KOPT-K1 (cell line): ENCODE results near the gene SESN1.

Experiments used
- H3K27ac ChIP-seq: fragments of 200-600 bp; sonication (generic); 2 replicates; pipeline ENCODE4 v1.5.1; 2016; ENCODE audit warnings: antibody characterized with exemption, mild to moderate bottlenecking, low read depth, low read length; ENCODE audit not compliant: poor library complexity, severe bottlenecking
- H3K36me3 ChIP-seq: fragments of 200-600 bp; sonication (generic); 2 replicates; pipeline ENCODE4 v1.5.1; 2017; ENCODE audit warnings: antibody characterized with exemption, mild to moderate bottlenecking, low read length, moderate library complexity; ENCODE audit not compliant: insufficient read depth
- H3K9me3 ChIP-seq: fragments of 200-600 bp; sonication (generic); 2 replicates; pipeline ENCODE4 v1.5.1; 2017; ENCODE audit warnings: antibody characterized with exemption, low read length, mild to moderate bottlenecking; ENCODE audit not compliant: insufficient read depth, poor library complexity, severe bottlenecking

Gene SESN1

GRCh38 chr6:109036574-109037294, 57.9 kb downstream of the SESN1 start:
- no peaks in the 10 kb centered on the region for H3K36me3 ChIP-seq
- H3K9me3 ChIP-seq, result no peaks in the 10 kb centered on the region
- H3K27ac ChIP-seq, result no peak overlapping the region

GRCh38 chr6:109034526-109034925, 60.1 kb downstream of the SESN1 start:
- Histone ChIP-seq H3K9me3 (no peaks in the 10 kb centered on the region), H3K27ac (no peak overlapping the region), H3K36me3 (no peaks in the 10 kb centered on the region)

- H3K27ac ChIP-seq, result no peak overlapping the region
- H3K36me3 ChIP-seq, result no peaks in the 10 kb centered on the region
- H3K9me3 ChIP-seq, result no peaks in the 10 kb centered on the region
These were observed 61.0 kb downstream of the SESN1 start for GRCh38 chr6:109033655-109034054.

GRCh38 chr6:109031416-109031815, 63.2 kb downstream of the SESN1 start:
- H3K27ac ChIP-seq, result no peak overlapping the region
- H3K9me3 ChIP-seq, result no peaks in the 10 kb centered on the region

GRCh38 chr6:109029313-109029712, 65.3 kb downstream of the SESN1 start:
- no peaks in the 10 kb centered on the region for H3K9me3 ChIP-seq
- H3K36me3 ChIP-seq, result no peaks in the 10 kb centered on the region

More at GRCh38 chr6:109031416-109031815, 63.2 kb downstream of the SESN1 start:
- no peaks in the 10 kb centered on the region for H3K36me3 ChIP-seq

GRCh38 chr6:109028439-109028838, 66.2 kb downstream of the SESN1 start:
- Histone ChIP-seq H3K36me3 (no peaks in the 10 kb centered on the region), H3K27ac (no peak overlapping the region), H3K9me3 (no peaks in the 10 kb centered on the region)

More at GRCh38 chr6:109029313-109029712, 65.3 kb downstream of the SESN1 start:
- no peak overlapping the region for H3K27ac ChIP-seq

- H3K36me3 ChIP-seq, result no peaks in the 10 kb centered on the region
- H3K27ac ChIP-seq, result no peak overlapping the region
These were observed 66.7 kb downstream of the SESN1 start for GRCh38 chr6:109027964-109028363.

GRCh38 chr6:109025639-109026038, 69.0 kb downstream of the SESN1 start:
- H3K36me3 ChIP-seq, result no peaks in the 10 kb centered on the region
- H3K9me3 ChIP-seq, result no peaks in the 10 kb centered on the region

More at GRCh38 chr6:109027964-109028363, 66.7 kb downstream of the SESN1 start:
- H3K9me3 ChIP-seq, result no peaks in the 10 kb centered on the region

GRCh38 chr6:109024784-109025183, 69.9 kb downstream of the SESN1 start:
- no peak overlapping the region for H3K27ac ChIP-seq
- H3K36me3 ChIP-seq, result no peaks in the 10 kb centered on the region
- no peaks in the 10 kb centered on the region for H3K9me3 ChIP-seq

More at GRCh38 chr6:109025639-109026038, 69.0 kb downstream of the SESN1 start:
- H3K27ac ChIP-seq, result no peak overlapping the region

GRCh38 chr6:109024368-109024767, 70.3 kb downstream of the SESN1 start:
- no peak overlapping the region for H3K27ac ChIP-seq
- H3K36me3 ChIP-seq, result no peaks in the 10 kb centered on the region
- H3K9me3 ChIP-seq, result no peaks in the 10 kb centered on the region

GRCh38 chr6:109023356-109023925, 71.2 kb downstream of the SESN1 start:
- no peaks in the 10 kb centered on the region for H3K36me3 ChIP-seq
- H3K9me3 ChIP-seq, result no peaks in the 10 kb centered on the region
- no peak overlapping the region for H3K27ac ChIP-seq

- Histone ChIP-seq H3K36me3 (no peaks in the 10 kb centered on the region), H3K27ac (no peak overlapping the region), H3K9me3 (no peaks in the 10 kb centered on the region)
These were observed 72.8 kb downstream of the SESN1 start for GRCh38 chr6:109021870-109022269.

GRCh38 chr6:109019911-109020310, 74.7 kb downstream of the SESN1 start:
- H3K9me3 ChIP-seq, result no peaks in the 10 kb centered on the region
- no peak overlapping the region for H3K27ac ChIP-seq
- no peaks in the 10 kb centered on the region for H3K36me3 ChIP-seq

- Histone ChIP-seq H3K27ac (no peak overlapping the region), H3K9me3 (no peaks in the 10 kb centered on the region), H3K36me3 (no peaks in the 10 kb centered on the region)
These were observed 79.5 kb downstream of the SESN1 start for GRCh38 chr6:109015176-109015575.

- Histone ChIP-seq H3K36me3 (no peaks in the 10 kb centered on the region), H3K9me3 (no peaks in the 10 kb centered on the region), H3K27ac (no peak overlapping the region)
These were observed 80.0 kb downstream of the SESN1 start for GRCh38 chr6:109014606-109015005.
